GM23248 (cell line): Measurements from ENCODE around the gene ZSCAN30. TPM values are rescaled to one million over a fixed set of nuclear protein-coding genes. Genes with fewer than 3 reads are reported as not detected.

Source experiments
- DNase-seq: peaks from one replicate; pipeline ENCODE4 v3.0.0-alpha.2; 2015
- H2AFZ ChIP-seq: fragments of 200-600 bp; sonication (generic); 2 replicates; pipeline ENCODE4 v1.6.1; 2016; ENCODE audit warnings: antibody characterized with exemption
- H3F3A ChIP-seq: fragments of 200-600 bp; sonication (generic); 2 replicates; pipeline ENCODE4 v1.6.1; 2016; ENCODE audit warnings: mild to moderate bottlenecking, antibody characterized with exemption, mixed run types; ENCODE audit not compliant: insufficient read depth
- H3K27ac ChIP-seq: fragments of 200-600 bp; sonication (generic); 2 replicates; pipeline ENCODE4 v1.5.1; 2016; ENCODE audit warnings: mild to moderate bottlenecking
- H3K27me3 ChIP-seq: fragments of 200-600 bp; sonication (generic); replicated peaks from 2 replicates; pipeline ENCODE4 v1.6.1; 2016; ENCODE audit warnings: mild to moderate bottlenecking; ENCODE audit not compliant: insufficient read depth
- H3K36me3 ChIP-seq: fragments of 200-600 bp; sonication (generic); 2 replicates; pipeline ENCODE4 v1.6.1; 2016; ENCODE audit warnings: low read depth, mild to moderate bottlenecking
- H3K4me1 ChIP-seq: fragments of 200-600 bp; sonication (generic); 2 replicates; pipeline ENCODE4 v1.6.1; 2016; ENCODE audit warnings: mild to moderate bottlenecking; ENCODE audit not compliant: insufficient read depth
- H3K4me2 ChIP-seq: fragments of 200-600 bp; sonication (generic); one replicate; pipeline ENCODE4 v1.6.1; 2016; ENCODE audit warnings: mild to moderate bottlenecking; ENCODE audit not compliant: unreplicated experiment
- H3K4me3 ChIP-seq: fragments of 200-600 bp; sonication (generic); 2 replicates; pipeline ENCODE4 v1.5.1; 2016; ENCODE audit warnings: mild to moderate bottlenecking
- H3K79me2 ChIP-seq: fragments of 200-600 bp; sonication (generic); 2 replicates; pipeline ENCODE4 v1.6.1; 2016; ENCODE audit warnings: mild to moderate bottlenecking; ENCODE audit not compliant: insufficient read depth
- H3K9ac ChIP-seq: fragments of 200-600 bp; sonication (generic); 2 replicates; pipeline ENCODE4 v1.6.1; 2016; ENCODE audit warnings: mild to moderate bottlenecking
- H3K9me2 ChIP-seq: fragments of 200-600 bp; sonication (generic); 2 replicates; pipeline ENCODE4 v1.6.1; 2016; ENCODE audit warnings: mixed run types, mild to moderate bottlenecking, moderate library complexity; ENCODE audit not compliant: insufficient read depth
- H3K9me3 ChIP-seq: fragments of 200-600 bp; sonication (generic); one replicate; pipeline ENCODE4 v1.6.1; 2017; ENCODE audit warnings: low read depth
- H4K20me1 ChIP-seq: fragments of 200-600 bp; sonication (generic); 2 replicates; pipeline ENCODE4 v1.6.0; 2016; ENCODE audit not compliant: insufficient read depth
- EZH2 ChIP-seq: fragments of 200-600 bp; sonication (generic); IDR thresholded peaks from 2 replicates; pipeline ENCODE4 v1.6.1; 2018; ENCODE audit warnings: antibody characterized with exemption, mild to moderate bottlenecking; ENCODE audit not compliant: insufficient read depth, poor library complexity, severe bottlenecking
- EZH2phosphoT487 ChIP-seq: fragments of 200-600 bp; sonication (generic); IDR thresholded peaks from 2 replicates; pipeline ENCODE4 v1.6.1; 2018; ENCODE audit warnings: antibody characterized with exemption, moderate library complexity, mild to moderate bottlenecking, low read depth; ENCODE audit not compliant: insufficient read depth
- WGBS, 2 experiments: methylation state at CpG; one replicate each; pipeline ENCODE4 v1.1.6; 2015 to 2017; ENCODE audit warnings: low lambda C conversion rate in 2 of 2, low coverage in 1 of 2; ENCODE audit errors: missing lambda C conversion rate in 2 of 2; 5-methylcytosine and 5-hydroxymethylcytosine counted together
- in situ Hi-C: fragments of 300-500 bp; cut with MboI; formaldehyde crosslinking; loops from 2 replicates; pipeline ENCODE4 v1.15.0; 2020
- polyA plus RNA-seq: library from polyadenylated mRNA; unstranded; fragments of >200 nt; fragmentation: Nextera tagmentation; extraction: Ambion mirVana; gene quantifications from 2 replicates; pipeline ENCODE4 v1.2.1, GENCODE V29; 2016
- total RNA-seq: library from RNA; depleted of rRNA; stranded (reverse); fragments of >200 nt; shearing (Covaris generic); gene quantifications from 2 replicates; pipeline ENCODE4 v1.2.3, GENCODE V29; 2014

The ZSCAN30 gene
- total and polyA plus RNA-seq, 2 experiments from 2014 or later: 13.7 to 21.3 TPM

DNA sequence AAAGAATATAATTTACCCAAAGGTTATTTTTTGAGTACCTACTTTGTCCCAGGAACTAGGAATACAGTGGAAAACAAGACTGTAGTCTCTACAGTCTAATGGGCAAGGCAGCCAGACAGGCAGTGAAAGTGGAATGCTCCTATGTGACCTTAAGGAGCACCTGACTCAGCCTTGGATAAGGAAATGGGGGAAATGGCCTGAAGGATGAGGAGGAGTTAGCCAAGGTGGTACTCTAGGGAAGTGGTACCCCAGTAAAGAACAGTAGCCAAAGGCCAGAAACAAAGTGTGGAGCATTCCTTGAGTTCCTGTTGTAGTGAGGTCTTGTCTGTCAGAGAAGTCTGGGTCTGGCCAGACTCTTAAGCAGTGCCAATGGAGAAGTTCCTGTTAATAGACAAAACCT lies 43.2 kb downstream of the ZSCAN30 start:
- H2AFZ ChIP-seq: no peak overlapping the region
- DNase-seq: no peak
- H3K27ac ChIP-seq: no peak overlapping the region
- H3F3A ChIP-seq: peaks cover 20% of the 10 kb centered on the region; the same call in 1 of the 2 replicates
- TF ChIP-seq EZH2 (no peak), EZH2phosphoT487 (no peak)
- peaks cover 4% of the 10 kb centered on the region; the same call in 1 of the 2 replicates for H3K4me1 ChIP-seq
- no peaks in the 10 kb centered on the region for H3K27me3 ChIP-seq
- peaks cover 66% of the 10 kb centered on the region for H3K36me3 ChIP-seq
- in situ Hi-C loops: loop anchor here (25.0 kb wide), 1 partner anchor 715 kb away; the partner anchor contains the start of gene RMP24
- peaks cover 7% of the 10 kb centered on the region for H3K9me3 ChIP-seq
- no peak overlapping the region for H3K4me2 ChIP-seq
- peaks cover 24% of the 10 kb centered on the region for H3K79me2 ChIP-seq
- H3K9me2 ChIP-seq: no peaks in the 10 kb centered on the region
- no peak overlapping the region for H3K4me3 ChIP-seq
- no peak overlapping the region for H3K9ac ChIP-seq
- H4K20me1 ChIP-seq: no peaks in the 10 kb centered on the region

DNA sequence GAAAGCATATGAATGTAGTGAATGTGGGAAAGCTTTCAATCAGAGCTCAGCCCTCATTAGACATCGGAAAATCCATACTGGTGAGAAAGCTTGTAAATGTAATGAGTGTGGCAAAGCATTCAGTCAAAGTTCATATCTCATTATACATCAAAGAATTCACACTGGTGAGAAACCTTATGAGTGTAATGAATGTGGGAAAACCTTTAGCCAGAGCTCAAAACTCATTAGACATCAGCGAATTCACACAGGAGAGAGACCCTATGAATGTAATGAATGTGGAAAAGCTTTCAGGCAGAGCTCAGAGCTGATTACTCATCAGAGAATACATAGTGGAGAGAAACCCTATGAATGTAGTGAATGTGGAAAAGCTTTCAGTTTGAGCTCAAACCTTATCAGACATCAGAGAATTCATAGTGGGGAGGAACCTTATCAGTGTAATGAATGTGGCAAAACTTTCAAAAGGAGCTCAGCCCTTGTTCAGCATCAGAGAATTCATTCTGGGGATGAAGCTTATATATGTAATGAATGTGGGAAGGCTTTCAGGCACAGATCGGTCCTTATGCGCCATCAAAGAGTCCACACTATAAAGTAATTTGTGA lies 44.2 kb downstream of the ZSCAN30 start:
- Histone ChIP-seq H3K9me3 (peaks cover 7% of the 10 kb centered on the region), H4K20me1 (no peaks in the 10 kb centered on the region), H3K79me2 (peaks cover 30% of the 10 kb centered on the region), H3K27ac (no peak overlapping the region), H3K9me2 (no peaks in the 10 kb centered on the region), H3F3A (peaks cover 12% of the 10 kb centered on the region; the same call in 1 of the 2 replicates), H2AFZ (no peak overlapping the region), H3K9ac (no peak overlapping the region), H3K4me2 (no peak overlapping the region), H3K27me3 (no peaks in the 10 kb centered on the region), H3K36me3 (peaks cover 66% of the 10 kb centered on the region), H3K4me3 (no peak overlapping the region), H3K4me1 (peaks cover 6% of the 10 kb centered on the region; the same call in 1 of the 2 replicates)
- WGBS, 2 experiments: 96 to 99% methylated on average over 4 of the region's 4 CpGs
- in situ Hi-C loops: loop anchor here (25.0 kb wide), 1 partner anchor 716 kb away; the partner anchor contains the start of gene RMP24
- TF ChIP-seq EZH2: no peak
- TF ChIP-seq EZH2phosphoT487: no peak
- DNase-seq: no peak

DNA sequence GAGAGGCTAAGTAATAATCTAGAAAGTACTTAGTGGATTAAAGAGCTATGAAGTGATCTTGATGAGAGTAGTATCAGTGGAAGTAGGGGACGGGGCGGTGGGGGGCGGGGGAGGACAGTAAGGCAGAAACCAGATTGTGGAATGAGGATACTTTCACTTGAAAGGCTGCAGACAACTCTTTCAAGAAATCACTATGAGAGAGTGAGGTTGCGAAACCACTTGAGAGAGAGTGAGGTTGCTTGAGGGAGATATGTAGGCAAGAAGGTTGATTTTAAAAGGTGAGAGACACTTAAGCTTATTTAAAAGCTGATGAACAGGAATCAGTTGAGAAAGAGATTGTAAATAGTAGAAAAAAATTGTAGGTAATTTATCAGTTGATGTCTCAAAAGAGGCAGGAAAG lies 45.4 kb downstream of the ZSCAN30 start:
- Histone ChIP-seq H3K36me3 (peaks cover 66% of the 10 kb centered on the region), H3K9me3 (peaks cover 7% of the 10 kb centered on the region), H3F3A (peaks cover 8% of the 10 kb centered on the region; the same call in 1 of the 2 replicates), H3K9me2 (no peaks in the 10 kb centered on the region), H3K9ac (no peak overlapping the region), H3K27ac (no peak overlapping the region), H3K4me1 (peaks cover 6% of the 10 kb centered on the region; the same call in 1 of the 2 replicates), H3K4me2 (no peak overlapping the region), H2AFZ (no peak overlapping the region), H3K4me3 (no peak overlapping the region), H4K20me1 (no peaks in the 10 kb centered on the region), H3K27me3 (no peaks in the 10 kb centered on the region), H3K79me2 (peaks cover 30% of the 10 kb centered on the region)
- in situ Hi-C loops: loop anchor here (25.0 kb wide), 1 partner anchor 718 kb away; the partner anchor contains the start of gene RMP24
- DNase-seq: no peak
- WGBS, 2 experiments: 96 to 97% methylated on average over 4 of the region's 4 CpGs
- TF ChIP-seq EZH2phosphoT487 (no peak), EZH2 (no peak)

DNA sequence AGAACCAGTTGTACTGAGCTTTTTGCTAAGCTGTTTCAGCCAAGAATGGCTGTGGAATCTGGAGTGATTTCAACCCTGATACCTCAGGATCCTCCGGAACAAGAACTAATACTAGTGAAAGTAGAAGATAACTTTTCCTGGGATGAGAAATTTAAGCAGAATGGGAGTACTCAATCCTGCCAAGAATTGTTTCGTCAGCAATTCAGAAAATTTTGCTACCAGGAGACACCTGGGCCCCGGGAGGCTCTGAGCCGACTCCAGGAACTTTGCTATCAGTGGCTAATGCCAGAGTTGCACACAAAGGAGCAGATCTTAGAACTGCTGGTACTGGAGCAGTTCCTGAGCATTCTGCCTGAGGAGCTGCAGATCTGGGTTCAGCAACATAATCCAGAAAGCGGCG lies 47.6 kb downstream of the ZSCAN30 start:
- in situ Hi-C loops: loop anchor here (25.0 kb wide), 1 partner anchor 720 kb away; the partner anchor contains the start of gene RMP24
- Histone ChIP-seq H3F3A (peaks cover 7% of the 10 kb centered on the region; the same call in 1 of the 2 replicates), H3K27ac (no peak overlapping the region), H3K9me3 (peaks cover 7% of the 10 kb centered on the region), H3K36me3 (peaks cover 48% of the 10 kb centered on the region), H4K20me1 (no peaks in the 10 kb centered on the region), H3K4me3 (peak overlapping the region; percentile 97), H3K9ac (peak overlapping the region; percentile 98; the same call in 1 of the 2 replicates), H3K27me3 (no peaks in the 10 kb centered on the region), H3K4me2 (peak overlapping the region; percentile 95), H3K79me2 (peaks cover 30% of the 10 kb centered on the region), H2AFZ (no peak overlapping the region), H3K4me1 (peaks cover 6% of the 10 kb centered on the region; the same call in 1 of the 2 replicates), H3K9me2 (no peaks in the 10 kb centered on the region)
- TF ChIP-seq EZH2phosphoT487 (no peak), EZH2 (no peak)
- 92 to 93% methylated on average over 6 of the region's 6 CpGs for WGBS, 2 experiments
- no peak for DNase-seq

DNA sequence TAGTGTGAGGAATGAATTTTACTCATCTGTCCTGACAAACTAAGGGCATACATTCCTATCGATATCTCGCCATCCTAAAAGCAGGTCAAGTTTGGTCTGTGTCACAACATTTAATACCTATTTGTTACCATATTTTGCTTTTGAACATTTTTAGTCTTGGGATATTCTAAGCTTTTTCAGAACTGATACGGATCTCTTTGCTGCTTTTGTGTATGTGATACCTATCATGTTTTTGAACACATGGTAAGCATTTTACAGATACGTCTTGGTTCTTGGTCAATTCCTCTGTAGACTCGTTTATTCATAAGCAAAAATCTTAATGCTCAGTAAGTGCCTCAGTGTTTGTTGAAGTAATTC lies 48.6 kb downstream of the ZSCAN30 start:
- no peaks in the 10 kb centered on the region for H3K9me2 ChIP-seq
- no peaks in the 10 kb centered on the region for H3K27me3 ChIP-seq
- no peaks in the 10 kb centered on the region for H4K20me1 ChIP-seq
- H2AFZ ChIP-seq: peak overlapping the region; percentile 98
- peaks cover 12% of the 10 kb centered on the region; the same call in 1 of the 2 replicates for H3F3A ChIP-seq
- no peak for DNase-seq
- peak overlapping the region; percentile 97 for H3K4me3 ChIP-seq
- H3K27ac ChIP-seq: peak overlapping the region; percentile 97
- peaks cover 41% of the 10 kb centered on the region for H3K36me3 ChIP-seq
- WGBS, 2 experiments: 1 to 2% methylated on average over 5 of the region's 5 CpGs
- peaks cover 6% of the 10 kb centered on the region; the same call in 1 of the 2 replicates for H3K4me1 ChIP-seq
- TF ChIP-seq EZH2phosphoT487: no peak
- no peak for TF ChIP-seq EZH2
- in situ Hi-C loops: loop anchor here (25.0 kb wide), 1 partner anchor 721 kb away; the partner anchor contains the start of gene RMP24
- peaks cover 7% of the 10 kb centered on the region for H3K9me3 ChIP-seq
- H3K9ac ChIP-seq: peak overlapping the region; percentile 98
- H3K79me2 ChIP-seq: peaks cover 30% of the 10 kb centered on the region
- H3K4me2 ChIP-seq: peak overlapping the region; percentile 95
